ENCODE measurements around the gene HTR3E. TPM values are rescaled to one million over a fixed set of nuclear protein-coding genes. Genes with fewer than 3 reads are reported as not detected.

The HTR3E gene
- total RNA-seq, 1 experiment from 2014 or later: not detected

DNA sequence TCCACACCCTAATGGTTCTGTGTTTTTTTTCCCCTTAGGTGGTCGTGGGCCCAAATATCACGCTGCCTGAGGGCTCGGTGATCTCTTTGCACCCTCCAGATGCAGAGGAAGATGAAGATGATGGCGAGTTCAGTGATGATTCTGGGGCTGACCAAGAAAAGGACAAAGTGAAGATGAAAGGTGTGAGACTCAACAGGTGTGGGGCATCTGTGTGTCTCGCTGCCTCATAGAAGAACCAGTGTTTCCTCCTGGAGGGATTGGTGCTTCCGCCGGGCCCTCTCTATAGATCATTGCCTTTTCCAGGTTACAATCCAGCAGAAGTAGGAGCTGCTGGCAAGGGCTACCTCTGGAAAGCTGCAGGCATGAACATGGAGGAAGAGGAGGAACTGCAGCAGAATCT is 45.3 kb downstream of the HTR3E start:
- no peak for DNase-seq
- peaks cover 10% of the 10 kb centered on the region for H3K79me1 ChIP-seq (ENCODE audit: insufficient read depth, low read depth, low read length, poor library complexity, severe bottlenecking)
- Mint-ChIP-seq H3K9me3 (no peaks in the 10 kb centered on the region), H3K27ac (no peak overlapping the region), H3K4me3 (no peak overlapping the region), H3K4me1 (no peaks in the 10 kb centered on the region), H3K27me3 (ENCODE audit: low read depth) (no peaks in the 10 kb centered on the region), H3K36me3 (ENCODE audit: insufficient read depth in 1 of 3, low read depth in 3 of 3) (peaks cover 24 to 76% (median 43%) of the 10 kb centered on the region in 3 experiments; a peak in 6 of 7 replicates)
- H3K9me3 ChIP-seq (ENCODE audit: control insufficient read depth, low read depth, low read length): no peaks in the 10 kb centered on the region
- H2BK20ac ChIP-seq (ENCODE audit: low read depth, low read length, poor library complexity, severe bottlenecking): no peak overlapping the region
- no peak overlapping the region for H2BK12ac ChIP-seq (ENCODE audit: insufficient read length, low read depth, low read length)
- H4K91ac ChIP-seq (ENCODE audit: insufficient read length, low read depth, low read length): no peak overlapping the region
- H3K4me1 ChIP-seq (ENCODE audit: insufficient read depth, low read length): no peaks in the 10 kb centered on the region
- no peak overlapping the region for H2BK120ac ChIP-seq (ENCODE audit: low read depth, low read length, poor library complexity, severe bottlenecking)
- H2BK15ac ChIP-seq (ENCODE audit: low read depth, low read length): no peak overlapping the region
- no peaks in the 10 kb centered on the region; the same call in 1 of the 2 replicates for H3K79me2 ChIP-seq (ENCODE audit: insufficient read depth, low read length)
- no peak overlapping the region for H4K8ac ChIP-seq (replicated peaks; ENCODE audit: insufficient read length, low read depth, low read length)
- H3K18ac ChIP-seq (ENCODE audit: insufficient read length, low read depth, low read length): no peak overlapping the region
- H3K27me3 ChIP-seq (ENCODE audit: insufficient read depth, low read length): no peaks in the 10 kb centered on the region
- H3K9ac ChIP-seq (ENCODE audit: extremely low read depth, insufficient read length, low read length): no peak overlapping the region
- H3K56ac ChIP-seq (ENCODE audit: insufficient read length, low read depth, low read length): no peak overlapping the region
- TF ChIP-seq CTCF (conservative IDR thresholded peaks at IDR 0.05): no peak
- H3K27ac ChIP-seq (ENCODE audit: insufficient read length, low read depth, low read length): no peak overlapping the region
- H3K23ac ChIP-seq (ENCODE audit: insufficient read length, low read depth, low read length): no peak overlapping the region
- no peak overlapping the region for H2BK5ac ChIP-seq (ENCODE audit: insufficient read length, low read length)
- H3K23me2 ChIP-seq (ENCODE audit: insufficient read length, low read depth, low read length, poor library complexity, severe bottlenecking): no peaks in the 10 kb centered on the region
- no peak overlapping the region for H3K4me2 ChIP-seq (ENCODE audit: insufficient read depth, insufficient read length, low read length)
- H4K5ac ChIP-seq (ENCODE audit: insufficient read length, low read depth, low read length): no peak overlapping the region
- no CpG with 5 or more reads among the region's 7 CpGs for WGBS (ENCODE audit: extremely low coverage, insufficient read length, low lambda C conversion rate)
- H3K4ac ChIP-seq (ENCODE audit: low read depth, low read length): no peak overlapping the region
- no peak overlapping the region for H3T11ph ChIP-seq (ENCODE audit: low read length)
- no peak overlapping the region for H3K14ac ChIP-seq (ENCODE audit: insufficient read depth, low read length)
- no peak overlapping the region for H2AFZ ChIP-seq (ENCODE audit: low read length)
- H4K20me1 ChIP-seq (ENCODE audit: control insufficient read depth, insufficient read depth, insufficient read length): no peaks in the 10 kb centered on the region
- H2AK5ac ChIP-seq (ENCODE audit: insufficient read length, low read length): no peak overlapping the region
